ENCODE data around the gene NKPD1. TPM values are rescaled to one million over a fixed set of nuclear protein-coding genes. Genes with fewer than 3 reads are reported as not detected.

Gene NKPD1
- total RNA-seq, 2 experiments from 2014 or later: 0.09 to 0.11 TPM

- Mint-ChIP-seq H3K9me3 (ENCODE audit: low read depth) (no peaks in the 10 kb centered on the region), H3K27me3 (peaks cover 26% of the 10 kb centered on the region), H3K4me3 (peak overlapping the region; percentile 42), H3K36me3 (ENCODE audit: low read depth) (peaks cover 8% of the 10 kb centered on the region), H3K4me1 (peaks cover 18% of the 10 kb centered on the region), H3K27ac (no peak overlapping the region)
- DNase-seq: peak; percentile 60
- intact Hi-C loops (cut with DNase I, micrococcal nuclease): loop anchor here in 1 of 2 experiments (1.0 kb wide), 1 partner anchor 25 kb away; the partner anchor contains the start of genes BLOC1S3 and TRAPPC6A
- ATAC-seq: peak; percentile 37
- CTCF ChIA-PET: interaction anchor here (0.7 kb wide), 1 partner anchor 164 kb away, joined by 4 read pairs; no protein-coding TSS in a partner anchor
- POLR2A ChIA-PET: interaction anchor here (1.7 kb wide), 1 partner anchor 25 kb away, joined by 3 read pairs; the partner anchor contains the start of genes BLOC1S3 and TRAPPC6A
Measured at GRCh38 chr19:45153339-45154063, 7.3 kb downstream of the NKPD1 start.

- Mint-ChIP-seq H3K4me1 (peaks cover 18% of the 10 kb centered on the region), H3K9me3 (ENCODE audit: low read depth) (no peaks in the 10 kb centered on the region), H3K4me3 (peak overlapping the region; percentile 42), H3K27me3 (peaks cover 26% of the 10 kb centered on the region), H3K36me3 (ENCODE audit: low read depth) (peaks cover 8% of the 10 kb centered on the region), H3K27ac (peak overlapping the region; percentile 47)
- ChIA-PET CTCF (interaction anchor here (0.5 to 0.8 kb wide), 3 partner anchors 34 to 164 kb away, joined by 3 to 4 read pairs (median 4); no protein-coding TSS in a partner anchor), POLR2A (no interaction called here)
- DNase-seq (peak; percentile 69), ATAC-seq (peak; percentile 57)
- intact Hi-C loops (cut with DNase I, micrococcal nuclease): loop anchor here in 1 of 2 experiments (1.0 kb wide), 1 partner anchor 26 kb away; the partner anchor contains the start of genes BLOC1S3 and TRAPPC6A
Measured at GRCh38 chr19:45152504-45153338, 8.1 kb downstream of the NKPD1 start.

- POLR2A ChIA-PET: no interaction called here
- H3K27ac Mint-ChIP-seq: no peak overlapping the region
Measured at GRCh38 chr19:45151821-45152503, 8.8 kb downstream of the NKPD1 start.

GRCh38 chr19:45151320-45151719 is 9.5 kb downstream of the NKPD1 start:
- Mint-ChIP-seq H3K36me3 (ENCODE audit: low read depth) (peaks cover 8% of the 10 kb centered on the region), H3K27ac (no peak overlapping the region), H3K4me3 (no peak overlapping the region), H3K9me3 (ENCODE audit: low read depth) (no peaks in the 10 kb centered on the region), H3K4me1 (peaks cover 18% of the 10 kb centered on the region), H3K27me3 (peaks cover 21% of the 10 kb centered on the region)
- DNase-seq (no peak), ATAC-seq (no peak)
- ChIA-PET POLR2A (no interaction called here), CTCF (no interaction called here)
- intact Hi-C loops (cut with DNase I, micrococcal nuclease): no loop called here

More at GRCh38 chr19:45151821-45152503, 8.8 kb downstream of the NKPD1 start:
- DNase-seq (no peak), ATAC-seq (no peak)
- Mint-ChIP-seq H3K4me3 (no peak overlapping the region), H3K27me3 (peaks cover 22% of the 10 kb centered on the region), H3K4me1 (peaks cover 18% of the 10 kb centered on the region), H3K9me3 (ENCODE audit: low read depth) (no peaks in the 10 kb centered on the region), H3K36me3 (ENCODE audit: low read depth) (peaks cover 8% of the 10 kb centered on the region)
- CTCF ChIA-PET: interaction anchor here (0.8 kb wide), 1 partner anchor 35 kb away, joined by 4 read pairs; no protein-coding TSS in a partner anchor
- intact Hi-C loops (cut with DNase I, micrococcal nuclease): no loop called here

- H3K36me3 Mint-ChIP-seq (ENCODE audit: low read depth): peaks cover 8% of the 10 kb centered on the region
- H3K4me1 Mint-ChIP-seq: peaks cover 18% of the 10 kb centered on the region
- H3K9me3 Mint-ChIP-seq (ENCODE audit: low read depth): no peaks in the 10 kb centered on the region
- no peak overlapping the region for H3K27ac Mint-ChIP-seq
- ChIA-PET POLR2A (no interaction called here), CTCF (interaction anchor here (1.0 to 1.2 kb wide), 2 partner anchors 36 to 188 kb away, joined by 3 to 4 read pairs; no protein-coding TSS in a partner anchor)
- intact Hi-C loops (cut with DNase I, micrococcal nuclease): no loop called here
- DNase-seq: no peak
- H3K4me3 Mint-ChIP-seq: no peak overlapping the region
- H3K27me3 Mint-ChIP-seq: peaks cover 21% of the 10 kb centered on the region
- ATAC-seq: no peak
Measured at GRCh38 chr19:45150751-45151281, 10.0 kb downstream of the NKPD1 start.

GRCh38 chr19:45150180-45150579 is 10.6 kb downstream of the NKPD1 start:
- H3K27me3 Mint-ChIP-seq: peaks cover 19% of the 10 kb centered on the region
- CTCF ChIA-PET: interaction anchor here (0.7 to 1.2 kb wide), 5 partner anchors 8 to 189 kb away, joined by 3 to 4 read pairs (median 3); no protein-coding TSS in a partner anchor
- H3K4me3 Mint-ChIP-seq: no peak overlapping the region

GRCh38 chr19:45149129-45149528 is 11.7 kb downstream of the NKPD1 start:
- Mint-ChIP-seq H3K4me3 (no peak overlapping the region), H3K27ac (no peak overlapping the region), H3K4me1 (peaks cover 15% of the 10 kb centered on the region), H3K27me3 (peaks cover 15% of the 10 kb centered on the region), H3K9me3 (ENCODE audit: low read depth) (no peaks in the 10 kb centered on the region), H3K36me3 (ENCODE audit: low read depth) (peaks cover 8% of the 10 kb centered on the region)
- no peak for ATAC-seq
- POLR2A ChIA-PET: interaction anchor here (0.7 kb wide), 1 partner anchor 10 kb away, joined by 4 read pairs; no protein-coding TSS in a partner anchor
- DNase-seq: no peak
- CTCF ChIA-PET: interaction anchor here (0.6 to 1.0 kb wide), 4 partner anchors 36 to 195 kb away, joined by 3 to 4 read pairs (median 3); no protein-coding TSS in a partner anchor
- intact Hi-C loops (cut with DNase I, micrococcal nuclease): no loop called here

More at GRCh38 chr19:45150180-45150579, 10.6 kb downstream of the NKPD1 start:
- Mint-ChIP-seq H3K27ac (no peak overlapping the region), H3K4me1 (peaks cover 18% of the 10 kb centered on the region), H3K36me3 (ENCODE audit: low read depth) (peaks cover 8% of the 10 kb centered on the region), H3K9me3 (ENCODE audit: low read depth) (no peaks in the 10 kb centered on the region)
- POLR2A ChIA-PET: no interaction called here
- DNase-seq (no peak), ATAC-seq (no peak)
- intact Hi-C loops (cut with DNase I, micrococcal nuclease): no loop called here

GRCh38 chr19:45147835-45148676 is 12.7 kb downstream of the NKPD1 start:
- no peak for DNase-seq
- ChIA-PET CTCF (interaction anchor here (0.6 to 0.8 kb wide), 2 partner anchors 37 to 96 kb away, joined by 3 read pairs; no protein-coding TSS in a partner anchor), POLR2A (no interaction called here)
- Mint-ChIP-seq H3K27me3 (peaks cover 10% of the 10 kb centered on the region), H3K4me1 (peaks cover 10% of the 10 kb centered on the region), H3K36me3 (ENCODE audit: low read depth) (peaks cover 10% of the 10 kb centered on the region), H3K9me3 (ENCODE audit: low read depth) (no peaks in the 10 kb centered on the region), H3K4me3 (no peak overlapping the region), H3K27ac (no peak overlapping the region)
- no peak for ATAC-seq
- intact Hi-C loops (cut with DNase I, micrococcal nuclease): no loop called here

GRCh38 chr19:45146741-45147205 is 14.0 kb downstream of the NKPD1 start:
- no peak for DNase-seq
- no peak for ATAC-seq
- Mint-ChIP-seq H3K27me3 (peaks cover 5% of the 10 kb centered on the region), H3K27ac (no peak overlapping the region), H3K4me3 (no peak overlapping the region), H3K4me1 (peaks cover 4% of the 10 kb centered on the region), H3K36me3 (ENCODE audit: low read depth) (peaks cover 13% of the 10 kb centered on the region), H3K9me3 (ENCODE audit: low read depth) (no peaks in the 10 kb centered on the region)
- CTCF ChIA-PET: no interaction called here
- POLR2A ChIA-PET: no interaction called here
- intact Hi-C loops (cut with DNase I, micrococcal nuclease): no loop called here

GRCh38 chr19:45146251-45146650 is 14.5 kb downstream of the NKPD1 start:
- DNase-seq: no peak
- no peak overlapping the region for H3K27ac Mint-ChIP-seq
- no peak for ATAC-seq
- intact Hi-C loops (cut with DNase I, micrococcal nuclease): no loop called here
- peaks cover 2% of the 10 kb centered on the region for H3K4me1 Mint-ChIP-seq
- CTCF ChIA-PET: no interaction called here
- POLR2A ChIA-PET: no interaction called here
- H3K36me3 Mint-ChIP-seq (ENCODE audit: low read depth): peaks cover 9% of the 10 kb centered on the region
- no peaks in the 10 kb centered on the region for H3K9me3 Mint-ChIP-seq (ENCODE audit: low read depth)
- H3K4me3 Mint-ChIP-seq: no peak overlapping the region
- no peaks in the 10 kb centered on the region for H3K27me3 Mint-ChIP-seq

Data from activated CD4-positive, alpha-beta T cell treated with anti-CD3 and anti-CD28 coated beads for 36 hours (primary cell).